ENCODE measurements around the gene TCEA3.

GRCh38 chr1:23394684-23395083 is 29.9 kb downstream of the TCEA3 start:
- no peak for TF ChIP-seq CTCF (IDR thresholded peaks at IDR 0.05)
- TF ChIP-seq POLR2A (IDR thresholded peaks at IDR 0.05), result no peak
